G401.6 (cell line): ENCODE measurements around the gene TMEM178B.
"Not testable (repeated sequence)": the region's sequence is repeated elsewhere in the genome, so short reads cannot be mapped to it uniquely, and the experiment has no call there.

Source experiments
- FAIRE-seq: peaks from 2 replicates; lab custom pipeline; 2012; peaks lifted over from hg19 to GRCh38; lab: Jason Lieb, UNC

The TMEM178B gene

DNA sequence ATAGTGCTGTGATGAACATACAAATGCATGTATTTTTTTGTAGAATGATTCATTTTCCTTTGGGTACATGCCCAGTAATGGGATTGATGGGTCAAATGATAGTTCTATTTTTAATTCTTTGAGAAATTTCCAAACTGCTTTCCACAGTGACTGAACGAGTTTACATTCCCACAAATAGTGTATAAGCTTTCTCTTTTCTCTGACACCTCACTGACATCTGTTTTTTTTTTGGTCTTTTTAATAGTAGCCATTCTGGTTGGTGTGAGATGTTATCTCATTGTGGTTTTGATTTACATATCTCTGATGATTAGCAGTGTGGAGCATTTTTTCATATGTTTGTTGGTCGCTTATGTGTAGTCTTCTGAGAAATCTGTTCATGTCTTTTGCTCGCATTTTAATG, 282.3 kb downstream of the TMEM178B start:
- no peak for FAIRE-seq

DNA sequence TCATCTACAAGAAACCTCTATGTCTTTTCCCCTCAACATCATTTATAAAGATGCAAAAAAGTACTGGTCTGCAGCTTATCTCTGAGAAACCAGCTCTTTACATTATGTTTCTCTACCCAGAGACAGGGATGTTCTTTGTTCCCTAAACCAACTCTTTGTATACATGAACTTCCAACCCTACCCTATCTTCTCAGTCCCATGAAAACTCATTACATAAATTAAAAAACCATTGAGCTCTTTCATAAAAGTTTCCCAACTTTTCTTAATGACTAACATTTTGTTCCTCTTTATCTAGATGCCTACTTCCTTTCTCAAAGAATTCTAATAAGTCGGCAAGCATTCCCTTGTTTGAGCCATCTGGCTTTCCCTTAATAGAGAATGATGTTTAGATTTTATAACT, 284.5 kb downstream of the TMEM178B start:
- FAIRE-seq: no peak

DNA sequence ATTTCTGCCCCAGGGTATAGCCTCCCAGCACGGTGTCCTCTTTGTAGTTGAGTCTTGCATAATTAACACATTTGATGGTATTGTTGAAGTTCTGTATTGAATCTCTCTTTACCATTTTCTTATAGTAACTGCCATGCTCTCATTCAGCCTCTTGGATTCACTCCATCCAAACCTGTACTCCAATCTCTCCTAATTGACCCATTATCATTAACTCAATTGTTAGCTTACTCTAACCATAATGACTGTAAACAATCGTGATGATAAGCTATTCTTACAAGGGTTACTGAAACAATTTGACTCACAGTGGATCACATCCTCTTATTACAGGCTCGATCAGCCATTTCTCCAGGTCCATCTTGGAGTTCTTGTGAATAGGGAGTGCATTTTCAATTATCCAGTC, 285.4 kb downstream of the TMEM178B start:
- FAIRE-seq: no peak

DNA sequence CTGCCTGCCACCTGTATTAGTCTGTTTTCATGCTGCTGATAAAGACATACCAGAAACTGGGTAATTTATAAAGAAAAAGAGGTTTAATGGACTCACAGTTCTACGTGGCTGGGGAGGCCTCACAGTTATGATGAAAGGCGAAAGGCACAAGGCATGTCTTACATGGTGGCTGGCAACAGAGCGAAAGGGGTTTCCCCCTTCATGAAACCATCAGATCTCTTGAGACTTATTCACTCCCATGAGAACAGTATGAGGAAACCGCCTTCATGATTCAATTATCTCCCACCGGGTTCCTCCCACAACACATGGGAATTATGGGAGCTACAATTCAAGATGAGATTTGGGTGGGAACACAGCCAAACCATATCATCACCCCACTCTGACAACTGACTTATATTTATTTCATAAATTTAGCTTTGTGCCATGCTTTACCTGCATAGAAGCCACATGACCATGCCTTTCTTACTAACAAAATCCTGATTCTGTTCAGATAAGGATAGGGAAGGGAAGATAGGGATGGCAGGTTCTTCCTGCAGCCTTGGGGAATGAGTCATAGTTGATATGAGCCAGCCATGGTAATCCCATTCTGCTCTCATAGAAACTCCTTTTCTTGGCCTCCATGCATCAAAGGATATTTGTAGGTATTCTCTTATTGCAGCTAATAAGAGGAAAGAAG, 286.0 kb downstream of the TMEM178B start:
- FAIRE-seq: no peak

DNA sequence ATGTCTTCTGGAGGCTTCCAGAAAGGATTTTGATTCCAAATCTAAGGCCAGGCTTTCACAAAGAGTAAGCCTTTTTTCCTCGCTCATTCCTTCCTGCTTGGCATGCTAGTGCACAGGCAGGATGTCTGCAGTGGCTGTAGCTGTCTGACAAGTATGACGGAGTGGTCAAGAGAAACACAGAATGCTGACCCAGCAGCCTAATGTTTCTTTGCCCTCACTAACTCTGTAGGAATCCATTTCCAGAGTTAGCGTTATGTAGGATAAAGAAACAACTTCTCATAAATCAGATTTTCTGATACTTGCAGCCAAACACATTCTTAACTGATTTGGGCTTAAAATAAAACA, 286.5 kb downstream of the TMEM178B start:
- FAIRE-seq: no peak

DNA sequence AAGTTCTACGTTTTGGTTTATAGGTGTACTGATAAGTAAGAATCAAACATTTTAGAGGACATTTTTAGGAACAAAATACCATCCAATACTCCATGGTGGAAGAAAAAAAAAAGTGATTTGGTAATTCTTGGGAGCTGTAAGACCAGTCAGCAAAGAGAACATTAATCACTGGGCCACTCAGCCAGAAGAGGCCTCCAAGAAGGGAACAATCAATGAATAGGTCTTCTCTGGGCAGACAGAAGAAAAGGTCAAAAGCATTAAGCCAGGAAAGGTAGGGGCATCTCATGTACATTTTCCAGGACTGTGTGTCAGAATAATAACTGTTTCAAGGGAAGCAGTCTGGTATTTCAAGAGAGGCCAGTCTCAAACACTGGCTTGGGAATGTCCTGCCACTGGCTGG, 286.9 kb downstream of the TMEM178B start:
- no peak for FAIRE-seq

DNA sequence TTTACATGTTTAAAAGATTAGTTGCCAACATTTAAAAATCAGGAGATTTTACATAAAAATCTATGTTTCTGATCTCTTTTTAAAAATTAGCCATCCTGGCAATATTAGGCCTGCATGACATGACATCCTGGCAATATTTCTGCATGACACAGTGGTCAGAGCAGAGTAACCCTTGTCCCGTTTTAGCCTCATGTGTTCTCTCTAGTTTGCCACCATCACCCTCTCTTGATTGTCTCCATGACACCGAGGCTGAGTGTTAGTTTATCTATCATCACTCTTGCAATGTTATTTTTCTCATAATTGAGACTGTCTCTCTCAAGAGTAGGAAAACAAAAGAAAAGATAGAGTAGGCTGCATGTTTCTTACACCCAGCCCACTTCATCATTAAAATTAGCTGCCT, 287.6 kb downstream of the TMEM178B start:
- FAIRE-seq: no peak

DNA sequence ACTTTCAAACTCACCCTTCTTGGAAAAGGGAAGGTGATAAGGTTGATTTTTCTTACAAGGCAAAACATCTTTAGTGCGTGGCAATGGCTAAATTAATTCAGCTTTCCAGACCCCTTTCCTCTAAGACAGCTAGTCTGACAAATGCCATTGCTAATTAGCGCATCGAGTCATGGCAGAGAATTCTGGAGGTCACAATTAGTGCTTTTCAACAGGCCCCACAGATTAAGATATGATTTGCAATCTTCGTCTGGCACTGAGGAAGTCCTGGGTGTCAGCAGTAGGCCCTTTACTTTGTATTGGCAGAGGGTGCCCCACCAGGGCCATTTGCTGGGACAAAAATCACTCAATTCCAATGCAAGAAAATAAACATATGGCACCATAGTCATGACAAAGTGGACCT, 288.1 kb downstream of the TMEM178B start:
- FAIRE-seq: no peak

DNA sequence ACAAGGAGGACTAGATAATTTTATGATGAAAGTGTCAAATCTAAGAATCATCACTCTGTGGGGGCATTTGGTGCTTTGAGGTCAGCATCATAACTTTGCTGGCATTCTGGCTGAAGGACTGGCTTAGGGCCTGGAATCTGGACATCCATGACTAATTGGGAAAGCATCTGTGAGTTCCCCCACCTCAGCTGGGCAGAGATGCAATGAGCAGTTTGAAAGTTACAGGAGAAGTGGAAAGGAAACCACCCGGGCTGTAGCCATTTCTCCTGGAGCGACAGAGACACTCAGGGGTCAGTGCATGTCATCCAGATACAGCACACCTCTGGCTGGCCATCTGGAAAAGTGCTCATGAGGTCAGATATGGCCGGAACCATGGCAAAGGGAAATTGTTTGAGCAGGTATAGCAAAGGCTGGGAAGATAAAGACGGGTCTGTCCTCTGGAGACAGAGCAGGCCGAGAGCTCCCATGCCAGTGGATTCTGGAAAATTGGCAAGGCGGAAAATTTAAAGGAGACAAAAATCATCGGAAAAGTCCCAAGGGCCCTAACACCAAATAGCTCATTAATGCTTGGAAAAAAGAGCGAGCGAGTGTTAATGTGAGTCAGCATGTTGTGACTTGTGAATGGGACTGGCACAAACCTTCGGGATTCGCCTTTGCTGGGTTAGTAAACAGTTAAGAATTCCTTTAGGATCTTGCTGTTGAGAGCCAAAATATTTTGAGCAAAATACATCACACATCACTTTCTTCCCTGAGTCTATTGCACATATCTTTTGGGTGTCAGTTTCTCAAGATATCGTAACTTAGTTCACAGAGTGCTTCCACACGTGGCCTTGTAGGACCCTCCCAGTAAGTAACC, 288.9 kb downstream of the TMEM178B start:
- no peak for FAIRE-seq

DNA sequence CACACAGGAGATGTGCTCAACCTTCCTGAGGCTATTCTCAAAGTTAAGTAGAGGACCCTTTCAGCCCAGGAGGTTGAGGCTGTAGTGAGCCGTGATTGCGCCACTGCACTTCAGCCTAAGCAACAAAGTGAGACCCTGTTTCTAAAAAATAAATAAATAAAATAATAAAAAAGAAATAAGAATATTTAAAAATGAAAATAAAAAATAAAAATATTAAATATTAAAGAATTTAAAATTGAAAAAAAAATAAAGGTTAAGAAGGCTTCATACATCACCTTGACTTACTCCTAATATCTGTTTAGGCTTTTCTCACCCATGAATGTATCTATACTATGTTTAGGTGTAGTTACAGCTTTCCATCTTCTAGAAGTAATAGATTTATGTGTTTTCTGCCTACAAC, 289.9 kb downstream of the TMEM178B start:
- no peak for FAIRE-seq

DNA sequence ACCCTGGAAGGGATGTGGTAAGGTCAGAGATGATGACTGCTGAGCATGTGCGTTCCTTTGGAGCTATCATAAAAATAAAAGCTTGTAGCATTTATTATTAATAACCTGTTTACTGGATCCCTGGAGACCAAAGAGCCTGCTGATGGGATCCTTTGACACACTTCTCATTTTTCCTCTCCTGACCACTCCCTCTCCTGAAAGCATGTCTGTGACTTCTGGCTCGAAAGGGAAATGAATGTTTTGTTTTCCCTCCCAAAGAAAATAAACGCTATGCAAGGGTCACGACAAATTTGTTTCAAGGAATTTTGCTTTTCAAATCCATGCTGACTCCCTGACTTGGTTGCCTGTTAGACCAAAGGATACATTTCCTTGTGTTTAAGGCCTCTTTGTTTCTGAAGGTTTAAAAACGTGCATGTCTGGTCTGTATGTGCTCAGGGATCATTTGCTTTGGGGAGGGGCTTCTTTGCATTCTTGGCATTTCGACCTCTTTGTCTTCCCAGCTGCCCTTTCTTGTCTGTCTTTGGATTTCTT, 292.3 kb downstream of the TMEM178B start:
- no peak for FAIRE-seq

DNA sequence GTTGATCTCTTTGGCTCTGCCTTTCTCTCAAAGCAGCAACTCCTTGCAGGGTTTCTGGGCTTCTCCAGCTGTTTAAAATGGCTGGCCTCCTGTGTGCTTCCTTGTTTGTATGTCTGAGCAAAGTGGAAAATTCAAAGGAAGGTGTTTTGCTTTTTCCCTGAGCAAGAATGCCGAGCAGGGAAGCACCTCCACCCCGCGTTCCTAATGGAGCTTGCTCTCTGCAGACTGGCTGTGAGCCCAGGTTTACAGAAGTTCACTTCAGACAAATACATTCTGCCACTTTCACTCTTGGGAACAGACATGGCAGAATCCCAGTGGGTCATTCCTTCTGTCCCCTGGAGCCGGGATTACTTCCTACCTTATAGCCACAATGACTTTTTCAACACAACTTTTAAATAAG, 295.6 kb downstream of the TMEM178B start:
- no peak for FAIRE-seq

DNA sequence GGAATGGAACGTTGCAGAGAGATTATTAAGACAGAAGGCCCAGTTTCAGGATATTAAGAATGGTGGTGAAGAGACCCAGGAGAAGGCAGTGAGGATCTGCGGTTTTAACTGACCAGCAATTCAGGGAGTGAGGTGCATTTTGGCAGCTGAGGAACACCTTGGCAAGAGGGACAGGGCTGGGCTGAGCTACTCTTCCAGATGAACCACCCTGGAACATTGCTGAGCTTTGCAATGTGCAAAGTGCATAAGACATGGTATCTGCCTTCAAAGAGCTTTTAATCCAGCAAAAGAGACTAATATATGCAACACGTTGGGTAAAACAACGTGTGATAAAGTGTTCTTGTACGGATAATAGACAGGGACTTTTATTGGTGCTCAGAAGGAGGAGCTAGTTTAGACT, 296.3 kb downstream of the TMEM178B start:
- FAIRE-seq: no peak

DNA sequence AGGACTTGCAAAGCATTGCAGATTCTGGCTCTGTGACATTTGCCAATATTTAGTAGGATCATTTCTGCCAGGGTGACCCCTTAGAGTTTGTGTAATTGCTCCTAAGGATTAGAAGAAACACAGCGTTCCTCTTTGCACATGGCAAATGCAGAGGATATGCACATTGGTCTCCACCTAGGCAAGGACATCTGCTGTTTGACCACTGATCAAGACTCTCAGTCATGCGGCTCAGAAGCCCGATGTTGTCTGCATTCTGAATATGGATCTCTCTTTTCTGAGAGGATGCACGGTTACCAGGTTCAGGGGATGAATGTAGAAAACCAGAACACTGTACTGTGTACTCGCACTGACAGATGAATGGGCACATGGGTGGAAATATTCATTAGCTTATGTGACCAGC, 296.8 kb downstream of the TMEM178B start:
- no peak for FAIRE-seq

DNA sequence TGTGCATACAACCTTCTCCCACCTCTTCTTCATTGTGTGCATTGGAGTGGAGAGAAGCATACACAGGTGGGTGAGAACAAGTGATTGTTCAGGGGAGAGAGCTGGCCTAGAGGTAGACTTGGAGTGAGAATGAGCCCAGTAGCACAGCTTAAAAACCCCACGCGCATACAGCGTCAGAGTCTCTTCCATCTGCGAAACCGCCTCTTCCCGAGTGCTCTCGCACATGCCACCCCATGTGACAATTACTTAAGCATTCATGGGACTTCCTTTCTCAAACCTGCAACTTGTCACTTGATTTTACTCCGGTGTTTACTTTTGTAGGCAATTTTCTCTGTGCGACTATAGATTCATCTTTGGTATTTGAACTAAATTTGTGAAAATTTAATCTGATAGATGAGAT, 300.6 kb downstream of the TMEM178B start:
- FAIRE-seq: no peak

DNA sequence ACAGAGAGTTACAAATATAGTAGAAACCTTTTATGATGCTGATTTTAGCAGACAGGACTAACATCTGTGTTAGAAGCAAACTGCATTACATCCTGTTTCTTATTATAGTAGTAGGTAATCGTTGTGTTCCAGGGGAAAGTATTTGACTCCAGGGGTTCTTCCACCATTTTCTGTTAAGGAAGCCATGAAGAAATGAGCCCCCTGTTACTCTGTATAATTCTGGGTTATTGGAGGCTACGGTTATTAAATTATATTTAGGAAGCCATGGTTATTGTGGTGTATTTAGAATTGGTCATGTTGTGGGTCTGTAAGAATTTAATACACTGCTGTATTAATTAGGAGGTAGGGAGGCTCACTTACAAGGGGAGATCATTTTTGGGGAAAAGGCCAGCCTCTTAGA, 301.6 kb downstream of the TMEM178B start:
- FAIRE-seq: no peak

DNA sequence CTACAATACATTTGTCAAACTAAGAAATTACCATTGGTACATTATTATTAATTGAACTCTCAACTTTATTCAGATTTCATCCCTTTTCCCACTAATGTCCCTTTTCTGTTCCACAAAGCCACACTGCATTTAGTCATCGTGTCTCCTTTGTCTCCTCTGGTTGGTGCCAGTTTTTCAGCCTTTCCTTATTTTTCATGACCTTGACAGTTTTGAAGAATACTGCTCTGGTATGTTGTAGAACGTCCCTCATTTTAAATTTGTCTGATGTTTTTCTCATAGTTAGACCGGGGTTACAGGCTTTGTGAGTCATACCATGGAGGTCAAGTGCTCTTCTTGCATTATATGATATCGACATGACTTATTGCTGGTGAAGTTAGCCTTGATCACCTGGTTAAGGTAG, 304.0 kb downstream of the TMEM178B start:
- no peak for FAIRE-seq

DNA sequence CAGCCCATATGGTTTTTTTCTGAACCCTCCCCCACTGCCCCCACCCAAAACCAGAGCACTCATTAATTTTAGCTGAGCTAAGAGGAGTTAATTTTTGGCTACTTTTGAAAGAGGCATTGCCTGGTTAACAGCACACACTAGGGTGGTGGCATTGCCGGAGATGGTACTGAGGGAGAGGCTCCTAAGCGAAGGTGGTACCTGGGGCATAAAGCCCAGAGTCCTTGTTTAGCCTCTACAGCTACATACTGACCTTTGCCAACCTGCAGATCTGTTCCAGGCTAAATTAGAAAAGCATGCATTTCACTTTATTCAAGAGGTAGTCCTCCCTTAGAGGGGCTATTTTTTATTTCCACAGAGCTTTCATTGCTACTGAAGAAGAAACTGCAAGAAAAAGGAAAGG, 304.5 kb downstream of the TMEM178B start:
- no peak for FAIRE-seq

DNA sequence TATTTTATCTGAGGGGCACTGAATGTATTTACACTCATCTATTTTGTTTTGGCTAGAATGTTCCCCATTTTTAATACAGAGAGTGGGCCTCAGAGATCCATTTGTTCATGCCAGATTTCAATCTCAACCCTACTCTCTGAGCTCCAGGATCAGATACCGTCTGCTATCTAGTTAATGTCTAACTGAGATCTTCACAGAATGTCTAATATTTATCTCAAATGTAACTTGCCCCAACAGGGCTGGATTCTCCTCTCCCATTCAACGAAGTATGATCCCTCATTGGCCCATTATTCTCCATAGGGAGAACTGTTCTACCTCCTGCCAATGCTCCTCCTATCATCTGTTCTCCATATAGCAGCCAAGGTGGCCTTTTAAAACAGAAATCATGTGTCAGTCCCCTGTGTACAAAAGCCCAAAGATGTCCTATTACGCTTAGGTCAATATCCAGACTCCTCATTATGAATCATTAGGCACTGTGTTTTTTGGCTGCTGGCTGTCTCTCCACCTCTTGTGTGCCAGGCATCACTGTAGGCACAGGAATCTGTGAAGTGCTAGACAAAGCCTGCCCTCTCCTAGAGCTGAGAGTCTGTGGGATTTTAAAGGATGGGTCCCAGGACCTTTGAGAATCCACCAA, 308.0 kb downstream of the TMEM178B start:
- FAIRE-seq: no peak

DNA sequence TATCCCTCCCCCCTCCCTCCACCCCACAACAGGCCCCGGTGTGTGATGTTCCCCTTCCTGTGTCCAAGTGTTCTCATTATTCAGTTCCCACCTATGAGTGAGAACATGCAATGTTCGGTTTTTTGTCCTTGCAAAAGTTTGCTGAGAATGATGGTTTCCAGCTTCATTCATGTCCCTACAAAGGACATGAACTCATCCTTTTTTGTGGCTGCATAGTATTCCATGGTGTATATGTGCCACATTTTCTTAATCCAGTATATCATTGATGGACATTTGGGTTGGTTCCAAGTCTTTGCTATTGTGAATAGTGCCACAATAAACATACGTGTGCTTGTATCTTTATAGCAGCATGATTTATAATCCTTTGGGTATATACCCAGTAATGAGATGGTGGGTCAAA, 309.5 kb downstream of the TMEM178B start:
- FAIRE-seq: not testable (repeated sequence)

DNA sequence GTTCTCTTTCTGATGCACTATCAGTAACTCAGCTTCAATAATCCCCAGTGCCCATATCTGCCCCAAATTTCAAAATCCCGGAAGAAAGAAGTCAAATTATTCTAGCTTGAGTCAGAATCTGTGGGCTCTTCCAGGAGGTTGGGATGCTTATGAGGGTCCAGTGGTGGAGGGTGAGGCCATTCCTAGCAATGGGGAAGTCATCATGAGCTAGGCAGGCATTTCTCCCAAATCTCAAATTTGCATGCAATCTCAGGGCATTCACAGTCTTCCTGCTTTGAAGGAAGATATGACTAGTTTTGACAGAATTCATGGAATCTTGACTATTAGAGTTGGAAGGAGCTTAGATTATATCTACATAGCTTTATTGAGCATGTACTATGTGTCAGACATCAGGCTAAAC, 313.0 kb downstream of the TMEM178B start:
- FAIRE-seq: no peak

DNA sequence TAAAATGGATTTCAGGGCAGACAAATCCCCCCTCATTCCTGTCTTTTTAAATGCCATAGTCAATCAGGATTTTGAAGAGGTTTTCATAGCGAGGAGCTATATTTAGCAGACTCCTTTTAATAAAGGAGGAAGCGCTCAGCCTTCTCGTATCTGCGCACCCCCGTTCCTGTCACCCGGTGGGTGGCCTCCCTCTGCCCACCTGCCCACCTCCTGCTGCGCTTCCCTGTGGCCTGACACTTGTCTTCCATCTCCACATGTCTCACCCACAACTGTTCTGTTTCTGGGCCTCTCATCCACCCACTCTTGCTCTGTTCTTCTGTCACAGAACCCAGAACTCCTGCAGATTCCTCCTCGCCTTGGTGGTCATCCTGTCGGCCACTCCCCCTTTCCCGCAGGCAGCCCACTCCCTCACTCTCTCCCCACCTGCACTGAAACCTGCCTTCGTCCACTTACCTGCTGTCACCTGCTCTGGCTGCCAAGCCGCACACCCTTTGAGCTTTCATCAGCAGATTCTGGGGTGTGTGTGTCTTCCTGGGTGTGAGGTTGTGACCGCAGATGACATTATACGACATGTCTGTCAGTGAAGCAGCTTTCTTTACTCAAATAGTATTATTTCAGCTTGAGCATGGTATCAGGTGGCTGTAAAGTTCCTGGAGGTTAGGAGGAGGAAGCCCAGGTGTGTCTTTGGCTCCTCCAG, 313.8 kb downstream of the TMEM178B start:
- no peak for FAIRE-seq
